IMR-90 (cell line): ENCODE measurements around the gene CD34. TPM values are rescaled to one million over a fixed set of nuclear protein-coding genes. Genes with fewer than 3 reads are reported as not detected.

Experiments
- ATAC-seq: fragments of 200-7000 bp; cut with Tn5 transposase; 2 replicates; pipeline ENCODE4 v1.9.1; 2020; ENCODE audit warnings: low read depth, mild to moderate bottlenecking, moderate library complexity
- BruUV-seq: library from RNA; stranded (reverse); fragments of 400-500 nt; replicated peaks from 2 replicates; lab custom pipeline; 2021; lab: Mats Ljungman, UMichigan
- CTCF ChIA-PET: fragments of 300-600 bp; formaldehyde crosslinking; extraction: SDS; loops from one replicate; lab custom pipeline; 2021; ENCODE audit warnings: antibody characterized with exemption; lab: Yijun Ruan, JAX
- POLR2A ChIA-PET: fragments of 300-600 bp; sonication (Branson Sonifier 250); formaldehyde crosslinking; loops from one replicate; lab custom pipeline; 2022; ENCODE audit warnings: antibody characterized with exemption; ENCODE audit not compliant: unreplicated experiment; lab: Charles Lee
- DNase-seq: peaks from one replicate; pipeline ENCODE4 v3.0.0; 2013
- H2AFZ ChIP-seq: replicated peaks from 2 replicates; pipeline ENCODE3; 2013; ENCODE audit warnings: low read length, mild to moderate bottlenecking; ENCODE audit not compliant: poor library complexity
- H2AK5ac ChIP-seq: 2 replicates; pipeline ENCODE4 v1.6.1; 2013; ENCODE audit warnings: low read depth, low read length, inconsistent platforms
- H2AK9ac ChIP-seq: replicated peaks from 2 replicates; pipeline ENCODE3; 2013; ENCODE audit warnings: mild to moderate bottlenecking, low read depth, low read length, moderate library complexity; ENCODE audit not compliant: poor library complexity
- H2BK120ac ChIP-seq: 2 replicates; pipeline ENCODE4 v1.6.1; 2013; ENCODE audit warnings: low read depth, low read length, inconsistent platforms
- H2BK15ac ChIP-seq: 3 replicates; pipeline ENCODE4 v1.6.1; 2013; ENCODE audit warnings: low read depth, low read length, inconsistent platforms
- H2BK20ac ChIP-seq: 2 replicates; pipeline ENCODE4 v1.6.1; 2013; ENCODE audit warnings: low read depth, mild to moderate bottlenecking, inconsistent platforms, low read length, moderate library complexity
- H2BK5ac ChIP-seq: 2 replicates; pipeline ENCODE4 v1.6.1; 2013; ENCODE audit warnings: mild to moderate bottlenecking, low read depth, low read length, inconsistent platforms; ENCODE audit not compliant: poor library complexity, severe bottlenecking
- H3K14ac ChIP-seq: replicated peaks from 2 replicates; pipeline ENCODE4 v1.6.1; 2013; ENCODE audit warnings: low read depth, low read length, inconsistent platforms
- H3K18ac ChIP-seq: 2 replicates; pipeline ENCODE4 v1.6.1; 2013; ENCODE audit warnings: low read depth, low read length, control low read depth
- H3K23ac ChIP-seq: 2 replicates; pipeline ENCODE4 v1.6.1; 2013; ENCODE audit warnings: low read depth, low read length, inconsistent platforms
- H3K27ac ChIP-seq: 2 replicates; pipeline ENCODE4 v1.5.1; 2013; ENCODE audit warnings: mild to moderate bottlenecking, control low read depth, low read length; ENCODE audit not compliant: insufficient read depth
- H3K27me3 ChIP-seq: 2 replicates; pipeline ENCODE4 v1.6.1; 2013; ENCODE audit warnings: low read length; ENCODE audit not compliant: control insufficient read depth, insufficient read depth
- H3K36me3 ChIP-seq: 2 replicates; pipeline ENCODE4 v1.6.1; 2013; ENCODE audit warnings: low read length, mixed read lengths; ENCODE audit not compliant: control insufficient read depth, insufficient read depth
- H3K4ac ChIP-seq: 2 replicates; pipeline ENCODE4 v1.6.1; 2013; ENCODE audit warnings: low read depth, low read length, inconsistent platforms
- H3K4me1 ChIP-seq: 2 replicates; pipeline ENCODE4 v1.6.1; 2013; ENCODE audit warnings: low read length, mixed read lengths; ENCODE audit not compliant: control insufficient read depth, insufficient read depth
- H3K4me2 ChIP-seq: 2 replicates; pipeline ENCODE4 v1.6.1; 2013; ENCODE audit warnings: low read depth, mild to moderate bottlenecking, control low read depth, low read length, moderate library complexity
- H3K4me3 ChIP-seq: 2 replicates; pipeline ENCODE4 v1.5.1; 2013; ENCODE audit warnings: low read depth, mild to moderate bottlenecking, control low read depth, low read length, moderate library complexity; ENCODE audit not compliant: insufficient read depth
- H3K56ac ChIP-seq: 2 replicates; pipeline ENCODE4 v1.6.1; 2013; ENCODE audit warnings: low read length, inconsistent platforms; ENCODE audit not compliant: insufficient read depth; ENCODE audit errors: extremely low read depth
- H3K79me1 ChIP-seq, 2 experiments: 2 replicates each; pipeline ENCODE4 v1.6.1; 2013; ENCODE audit warnings: low read length in 2 of 2, inconsistent platforms in 1 of 2, low read depth in 1 of 2
- H3K9ac ChIP-seq: 2 replicates; pipeline ENCODE4 v1.6.1; 2013; ENCODE audit warnings: low read depth, low read length, control low read depth
- H3K9me1 ChIP-seq: 2 replicates; pipeline ENCODE4 v1.6.1; 2013; ENCODE audit warnings: low read length, inconsistent platforms; ENCODE audit not compliant: insufficient read depth
- H3K9me3 ChIP-seq: 2 replicates; pipeline ENCODE4 v1.6.1; 2013; ENCODE audit warnings: low read length; ENCODE audit not compliant: control insufficient read depth, insufficient read depth
- H4K20me1 ChIP-seq: 2 replicates; pipeline ENCODE4 v1.6.1; 2013; ENCODE audit warnings: low read length, inconsistent platforms; ENCODE audit not compliant: insufficient read depth
- H4K5ac ChIP-seq: 2 replicates; pipeline ENCODE4 v1.6.1; 2013; ENCODE audit warnings: mild to moderate bottlenecking, low read depth, low read length, control low read depth
- H4K8ac ChIP-seq, 2 experiments: 2 replicates each; pipeline ENCODE4 v1.6.1; 2013; ENCODE audit warnings: low read depth in 2 of 2, low read length in 2 of 2, control low read depth in 1 of 2, inconsistent platforms in 1 of 2
- H4K91ac ChIP-seq: 2 replicates; pipeline ENCODE4 v1.6.1; 2013; ENCODE audit warnings: low read depth, low read length, inconsistent platforms; ENCODE audit not compliant: insufficient read depth
- BHLHE40 ChIP-seq: fragments of 150-350 bp; IDR thresholded peaks from 2 replicates; pipeline ENCODE4 v1.6.1; 2016; ENCODE audit warnings: mild to moderate bottlenecking, low read depth, low read length
- CEBPB ChIP-seq: IDR thresholded peaks from 2 replicates; pipeline ENCODE4 v1.6.1; 2012; ENCODE audit warnings: low read depth, low read length, improper control_type of control experiment
- CHD1 ChIP-seq: IDR thresholded peaks from 2 replicates; pipeline ENCODE4 v1.6.1; 2012; ENCODE audit warnings: low read depth, low read length, improper control_type of control experiment
- ELK1 ChIP-seq: fragments of 150-350 bp; IDR thresholded peaks from 2 replicates; pipeline ENCODE4 v1.6.1; 2016; ENCODE audit warnings: low read depth, mild to moderate bottlenecking, low read length, moderate library complexity, borderline replicate concordance
- FOS ChIP-seq: fragments of 150-350 bp; IDR thresholded peaks from 2 replicates; pipeline ENCODE4 v1.6.1; 2016; ENCODE audit warnings: low read depth, low read length
- MAFK ChIP-seq: IDR thresholded peaks from 2 replicates; pipeline ENCODE4 v1.6.1; 2012; ENCODE audit warnings: low read depth, low read length, improper control_type of control experiment
- MAZ ChIP-seq: IDR thresholded peaks from 2 replicates; pipeline ENCODE4 v1.6.1; 2012; ENCODE audit warnings: low read depth, mild to moderate bottlenecking, low read length, improper control_type of control experiment, moderate library complexity, borderline replicate concordance
- MXI1 ChIP-seq: IDR thresholded peaks from 2 replicates; pipeline ENCODE4 v1.6.1; 2012; ENCODE audit warnings: low read depth, mild to moderate bottlenecking, low read length, moderate library complexity, borderline replicate concordance
- NFE2L2 ChIP-seq: fragments of 150-350 bp; IDR thresholded peaks from 2 replicates; pipeline ENCODE4 v1.6.1; 2016; ENCODE audit warnings: low read depth, mild to moderate bottlenecking, low read length
- POLR2A ChIP-seq: IDR thresholded peaks from 2 replicates; pipeline ENCODE4 v1.6.1; 2012; ENCODE audit warnings: mild to moderate bottlenecking, low read depth, low read length
- RAD21 ChIP-seq: IDR thresholded peaks from 2 replicates; pipeline ENCODE4 v1.6.1; 2012; ENCODE audit warnings: low read length, improper control_type of control experiment
- RCOR1 ChIP-seq: IDR thresholded peaks from 2 replicates; pipeline ENCODE4 v1.6.1; 2012; ENCODE audit warnings: mild to moderate bottlenecking, low read length, improper control_type of control experiment; ENCODE audit not compliant: insufficient replicate concordance
- SMC3 ChIP-seq: fragments of 150-350 bp; IDR thresholded peaks from 2 replicates; pipeline ENCODE4 v1.6.1; 2016; ENCODE audit warnings: low read depth, mild to moderate bottlenecking, antibody characterized with exemption, low read length, moderate library complexity
- WGBS, 2 experiments: methylation state at CpG; one replicate each; pipeline versions ENCODE4 v1.1.5 to v1.1.7; 2013; ENCODE audit warnings: missing lambda C conversion rate in 2 of 2; ENCODE audit not compliant: insufficient read length in 1 of 2; ENCODE audit errors: extremely low coverage in 2 of 2; 5-methylcytosine and 5-hydroxymethylcytosine counted together
- dilution Hi-C: fragments of 300-500 bp; cut with HindIII; formaldehyde crosslinking; loops from one replicate; pipeline ENCODE4 v1.14.3; 2018; ENCODE audit warnings: low sequenced_read_pairs; ENCODE audit not compliant: unreplicated experiment
- in situ Hi-C: fragments of 300-500 bp; cut with MboI; formaldehyde crosslinking; loops from 3 replicates; pipeline ENCODE4 v1.14.3; 2019; ENCODE audit warnings: low sequenced_read_pairs, inconsistent platforms, mixed read lengths
- intact Hi-C: fragments of 100-400 bp; cut with micrococcal nuclease; formaldehyde crosslinking; loops from 2 replicates; pipeline ENCODE4 v1.10.0; 2022
- polyA plus RNA-seq, 3 experiments: library from polyadenylated mRNA; depleted of rRNA; stranded (reverse); fragments of >200 nt; gene quantifications; 2 replicates each; pipeline ENCODE4 v1.2.3, GENCODE V29; 2012; ENCODE audit warnings: low replicate concordance in 1 of 3
- total RNA-seq: library from RNA; depleted of rRNA; stranded (reverse); fragments of >200 nt; gene quantifications from 2 replicates; pipeline ENCODE4 v1.2.3, GENCODE V29; 2012
- TF ChIP-seq, protein P1 (sequence below): conservative IDR thresholded peaks from 2 replicates; pipeline ENCODE4 v1.5.1; 2012; ENCODE audit warnings: mild to moderate bottlenecking, low read depth, low read length, improper control_type of control experiment
- TF ChIP-seq, protein P2 (sequence below): fragments of 150-350 bp; IDR thresholded peaks from 2 replicates; pipeline ENCODE4 v1.6.1; 2017; ENCODE audit warnings: mild to moderate bottlenecking, antibody characterized with exemption, low read length, low read depth

The CD34 gene
- total and polyA plus RNA-seq, 2 of the 4 experiments (the other 2 are of a cell fraction) = 0.14 TPM; not detected in 1

DNA sequence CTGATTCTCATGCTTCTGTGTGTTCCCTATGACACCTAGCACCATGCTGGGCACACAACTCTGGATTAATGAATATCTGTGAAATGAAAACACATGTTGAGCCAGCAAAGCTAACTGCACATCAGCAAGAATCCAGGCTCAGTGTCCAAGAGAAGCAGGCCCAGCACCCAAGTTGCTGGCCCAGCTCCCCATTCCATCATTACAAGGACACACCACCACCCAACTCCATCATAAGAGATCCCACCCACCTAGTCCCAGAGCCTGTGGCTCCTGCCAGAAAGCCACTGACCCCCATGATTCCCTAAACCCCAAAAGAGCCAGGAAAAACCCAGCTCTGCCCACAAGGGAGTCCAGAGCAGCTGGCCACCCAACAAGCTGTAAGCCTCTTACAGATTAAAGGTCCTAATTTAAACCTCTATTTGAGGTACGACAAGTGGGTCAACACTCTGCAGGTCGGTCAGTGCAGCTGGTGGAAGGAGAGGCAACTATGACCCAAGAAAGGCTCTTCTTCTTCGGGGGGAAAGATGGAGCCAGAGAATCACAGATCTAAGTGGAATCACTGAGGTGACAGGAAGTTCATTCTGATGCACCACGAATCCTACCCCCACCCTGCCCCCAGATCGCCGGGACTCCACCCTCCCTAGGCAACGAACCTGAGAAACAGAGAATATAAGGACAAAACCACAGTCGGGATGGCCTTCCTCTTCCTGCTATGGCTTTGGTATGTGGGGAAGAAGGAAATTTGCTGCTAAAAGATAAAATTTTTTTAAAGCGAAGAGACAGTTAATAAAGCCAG is 58.2 kb downstream of the CD34 start:
- Histone ChIP-seq H2BK15ac (no peak overlapping the region), H3K4me3 (no peak overlapping the region), H3K14ac (no peak overlapping the region), H4K5ac (no peak overlapping the region), H3K9me3 (no peaks in the 10 kb centered on the region), H3K27me3 (no peaks in the 10 kb centered on the region), H4K8ac (no peak overlapping the region), H3K9ac (no peak overlapping the region), H3K23ac (no peak overlapping the region), H2BK20ac (no peak overlapping the region), H2AFZ (no peak overlapping the region), H3K4ac (no peak overlapping the region), H3K18ac (no peak overlapping the region), H3K56ac (no peak overlapping the region), H3K36me3 (no peaks in the 10 kb centered on the region), H3K9me1 (peaks cover 2% of the 10 kb centered on the region; the same call in 1 of the 2 replicates), H2BK5ac (no peak overlapping the region), H2AK5ac (no peak overlapping the region), H3K4me1 (no peaks in the 10 kb centered on the region), H3K79me1 (0 out of 4 replicates have a peak, but pooled peaks cover 0 to 8% of the 10 kb centered on the region in 2 experiments), H3K4me2 (no peak overlapping the region), H3K27ac (no peak overlapping the region), H4K91ac (no peak overlapping the region), H2BK120ac (no peak overlapping the region), H2AK9ac (no peak overlapping the region), H4K20me1 (no peaks in the 10 kb centered on the region)
- dilution Hi-C loops = no loop called here
- no TSS peak for BruUV-seq
- TF ChIP-seq, protein P1, sequence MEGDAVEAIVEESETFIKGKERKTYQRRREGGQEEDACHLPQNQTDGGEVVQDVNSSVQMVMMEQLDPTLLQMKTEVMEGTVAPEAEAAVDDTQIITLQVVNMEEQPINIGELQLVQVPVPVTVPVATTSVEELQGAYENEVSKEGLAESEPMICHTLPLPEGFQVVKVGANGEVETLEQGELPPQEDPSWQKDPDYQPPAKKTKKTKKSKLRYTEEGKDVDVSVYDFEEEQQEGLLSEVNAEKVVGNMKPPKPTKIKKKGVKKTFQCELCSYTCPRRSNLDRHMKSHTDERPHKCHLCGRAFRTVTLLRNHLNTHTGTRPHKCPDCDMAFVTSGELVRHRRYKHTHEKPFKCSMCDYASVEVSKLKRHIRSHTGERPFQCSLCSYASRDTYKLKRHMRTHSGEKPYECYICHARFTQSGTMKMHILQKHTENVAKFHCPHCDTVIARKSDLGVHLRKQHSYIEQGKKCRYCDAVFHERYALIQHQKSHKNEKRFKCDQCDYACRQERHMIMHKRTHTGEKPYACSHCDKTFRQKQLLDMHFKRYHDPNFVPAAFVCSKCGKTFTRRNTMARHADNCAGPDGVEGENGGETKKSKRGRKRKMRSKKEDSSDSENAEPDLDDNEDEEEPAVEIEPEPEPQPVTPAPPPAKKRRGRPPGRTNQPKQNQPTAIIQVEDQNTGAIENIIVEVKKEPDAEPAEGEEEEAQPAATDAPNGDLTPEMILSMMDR = no peak
- TF ChIP-seq FOS (no peak), RCOR1 (no peak), POLR2A (no peak), NFE2L2 (no peak), CEBPB (no peak), RAD21 (no peak), MXI1 (no peak), BHLHE40 (no peak), MAFK (no peak), SMC3 (no peak), MAZ (no peak), CHD1 (no peak), ELK1 (no peak)
- TF ChIP-seq, protein P2, sequence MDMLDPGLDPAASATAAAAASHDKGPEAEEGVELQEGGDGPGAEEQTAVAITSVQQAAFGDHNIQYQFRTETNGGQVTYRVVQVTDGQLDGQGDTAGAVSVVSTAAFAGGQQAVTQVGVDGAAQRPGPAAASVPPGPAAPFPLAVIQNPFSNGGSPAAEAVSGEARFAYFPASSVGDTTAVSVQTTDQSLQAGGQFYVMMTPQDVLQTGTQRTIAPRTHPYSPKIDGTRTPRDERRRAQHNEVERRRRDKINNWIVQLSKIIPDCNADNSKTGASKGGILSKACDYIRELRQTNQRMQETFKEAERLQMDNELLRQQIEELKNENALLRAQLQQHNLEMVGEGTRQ = no peak
- intact Hi-C loops = no loop called here
- POLR2A ChIA-PET = no interaction called here
- CTCF ChIA-PET = no interaction called here
- 0 out of 2 replicates have a peak, but pooled peaks have one; percentile 11 for ATAC-seq
- WGBS, 2 experiments = no CpG with 5 or more reads among the region's 9 CpGs
- no peak for DNase-seq
- in situ Hi-C loops = no loop called here
